PC-3 (cell line): ENCODE measurements around the gene ZFP3. TPM values are rescaled to one million over a fixed set of nuclear protein-coding genes. Genes with fewer than 3 reads are reported as not detected.
"Not testable (repeated sequence)": the region's sequence is repeated elsewhere in the genome, so short reads cannot be mapped to it uniquely, and the experiment has no call there.

Source experiments
- ATAC-seq: fragments of 200-7000 bp; cut with Tn5 transposase; 2 replicates; pipeline ENCODE4 v1.9.1; 2020; ENCODE audit warnings: mild to moderate bottlenecking, moderate library complexity
- BruUV-seq: library from RNA; stranded (reverse); fragments of 400-500 nt; replicated peaks from 2 replicates; lab custom pipeline; 2021; lab: Mats Ljungman, UMichigan
- CTCF ChIA-PET: fragments of 300-600 bp; sonication (Branson Sonifier 250); formaldehyde crosslinking; loops from one replicate; lab custom pipeline; 2022; ENCODE audit warnings: antibody characterized with exemption; lab: Charles Lee
- POLR2A ChIA-PET: fragments of 300-600 bp; sonication (Branson Sonifier 250); formaldehyde crosslinking; loops from one replicate; lab custom pipeline; 2022; ENCODE audit warnings: antibody characterized with exemption; ENCODE audit not compliant: unreplicated experiment; lab: Charles Lee
- DNase-seq: peaks from one replicate; pipeline ENCODE4 v3.0.0-alpha.2; 2015
- H2AFZ ChIP-seq: fragments of 300-600 bp; sonication (generic); 2 replicates; pipeline ENCODE4 v1.6.0; 2016; ENCODE audit warnings: antibody characterized with exemption, low read length
- H3F3A ChIP-seq: fragments of 300-600 bp; sonication (generic); one replicate; pipeline ENCODE4 v1.6.0; 2017; ENCODE audit warnings: antibody characterized with exemption, low read length, control low read depth, mild to moderate bottlenecking; ENCODE audit not compliant: unreplicated experiment
- H3K27ac ChIP-seq: fragments of 300-600 bp; sonication (generic); 2 replicates; pipeline ENCODE4 v1.5.1; 2016; ENCODE audit warnings: mild to moderate bottlenecking, low read length
- H3K27me3 ChIP-seq: fragments of 300-600 bp; sonication (generic); 2 replicates; pipeline ENCODE4 v1.6.1; 2016; ENCODE audit warnings: low read length, mixed read lengths
- H3K36me3 ChIP-seq: fragments of 300-600 bp; sonication (generic); 2 replicates; pipeline ENCODE4 v1.6.1; 2016; ENCODE audit warnings: low read depth, mixed run types, low read length, mixed read lengths
- H3K4me1 ChIP-seq: fragments of 300-600 bp; sonication (generic); 2 replicates; pipeline ENCODE4 v1.5.1; 2016; ENCODE audit warnings: low read length; ENCODE audit not compliant: insufficient read depth
- H3K4me2 ChIP-seq: fragments of 300-600 bp; sonication (generic); 2 replicates; pipeline ENCODE4 v1.6.0; 2016; ENCODE audit warnings: low read length
- H3K4me3 ChIP-seq: fragments of 300-600 bp; sonication (generic); 2 replicates; pipeline ENCODE4 v1.5.1; 2016; ENCODE audit warnings: mild to moderate bottlenecking, low read length, mixed read lengths
- H3K79me2 ChIP-seq: fragments of 300-600 bp; sonication (generic); 2 replicates; pipeline ENCODE4 v1.6.1; 2017; ENCODE audit warnings: low read length, mixed read lengths
- H3K9ac ChIP-seq: fragments of 300-600 bp; sonication (generic); 2 replicates; pipeline ENCODE4 v1.6.0; 2016; ENCODE audit warnings: mild to moderate bottlenecking, low read length
- H3K9me2 ChIP-seq: fragments of 300-600 bp; sonication (generic); replicated peaks from 2 replicates; pipeline ENCODE4 v1.6.1; 2016; ENCODE audit warnings: mixed run types, low read length, mixed read lengths
- H3K9me3 ChIP-seq: fragments of 300-600 bp; sonication (generic); 2 replicates; pipeline ENCODE4 v1.6.1; 2016; ENCODE audit warnings: low read length, mixed read lengths
- H4K20me1 ChIP-seq: fragments of 300-600 bp; sonication (generic); 2 replicates; pipeline ENCODE4 v1.6.1; 2016; ENCODE audit warnings: low read length, mixed read lengths
- EZH2 ChIP-seq: fragments of 300-600 bp; sonication (generic); IDR thresholded peaks from one replicate; pipeline ENCODE4 v1.6.1; 2017; ENCODE audit warnings: antibody characterized with exemption, mild to moderate bottlenecking, low read length; ENCODE audit not compliant: unreplicated experiment
- EZH2phosphoT487 ChIP-seq: fragments of 300-600 bp; sonication (generic); IDR thresholded peaks from 2 replicates; pipeline ENCODE4 v1.6.1; 2018; ENCODE audit warnings: mild to moderate bottlenecking, antibody characterized with exemption, low read length, borderline replicate concordance
- intact Hi-C: fragments of 100-400 bp; cut with micrococcal nuclease; formaldehyde crosslinking; loops from 2 replicates; pipeline ENCODE4 v1.9.0; 2023
- total RNA-seq: library from RNA; depleted of rRNA; stranded (reverse); fragments of >200 nt; gene quantifications from 2 replicates; pipeline ENCODE4 v1.2.3, GENCODE V29; 2014
- TF ChIP-seq, protein P1 (sequence below): fragments of 300-600 bp; sonication (generic); conservative IDR thresholded peaks from 2 replicates; pipeline ENCODE4 v1.5.1; 2017; ENCODE audit warnings: antibody characterized with exemption, low read depth, mild to moderate bottlenecking, low read length

Gene ZFP3
- total RNA-seq, 1 experiment from 2014 or later, result 0.84 TPM

DNA sequence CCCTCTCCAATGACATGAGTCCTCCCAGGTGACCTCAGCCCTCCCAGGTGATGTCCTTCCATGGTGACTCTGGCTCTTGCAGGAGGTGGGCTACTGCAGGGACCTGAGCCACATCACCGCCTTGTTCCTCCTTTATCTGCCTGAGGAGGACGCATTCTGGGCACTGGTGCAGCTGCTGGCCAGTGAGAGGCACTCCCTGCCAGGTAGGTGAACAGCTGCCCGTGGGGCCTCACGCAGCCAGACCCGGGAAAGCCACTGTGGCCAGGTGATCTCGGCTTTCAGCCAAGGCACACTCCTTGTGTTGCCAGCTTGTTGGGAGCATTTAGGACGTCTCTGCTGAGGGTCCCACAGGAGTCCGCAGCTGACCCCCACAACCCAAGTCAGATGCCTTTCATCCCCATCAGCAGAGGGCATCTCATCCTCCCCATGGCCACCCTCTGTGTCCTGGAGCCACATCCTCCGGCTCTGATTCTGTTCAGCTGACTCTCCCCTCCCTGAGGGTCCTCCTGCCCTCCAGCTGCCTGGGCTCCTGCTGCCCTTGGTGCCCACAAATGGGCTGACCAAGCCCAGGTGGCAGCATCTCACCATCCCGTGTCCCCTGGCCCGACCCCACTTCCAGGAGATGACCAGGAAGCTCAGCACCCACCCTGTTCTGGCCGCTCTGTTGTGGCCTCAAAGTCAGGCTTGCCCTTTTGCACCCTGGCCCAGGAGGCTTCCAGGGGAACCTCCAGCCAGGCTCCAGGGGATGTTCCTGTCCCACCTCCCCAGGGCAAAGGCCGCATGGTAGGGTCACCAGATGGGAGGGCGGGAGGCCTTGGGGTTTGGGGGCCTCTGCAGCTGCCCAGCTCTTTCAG, 57.7 kb downstream of the ZFP3 start:
- POLR2A ChIA-PET, result no interaction called here
- no peaks in the 10 kb centered on the region for H3F3A ChIP-seq
- H3K4me1 ChIP-seq, result no peaks in the 10 kb centered on the region
- no peak overlapping the region for H2AFZ ChIP-seq
- H3K27ac ChIP-seq, result no peak overlapping the region
- DNase-seq (no peak), ATAC-seq (no peak)
- no peak overlapping the region for H3K4me3 ChIP-seq
- H3K9ac ChIP-seq, result no peak overlapping the region
- no TSS peak for BruUV-seq
- no peak overlapping the region for H3K4me2 ChIP-seq
- no peaks in the 10 kb centered on the region for H4K20me1 ChIP-seq
- CTCF ChIA-PET, result no interaction called here
- no peaks in the 10 kb centered on the region for H3K9me3 ChIP-seq
- TF ChIP-seq, protein P1, sequence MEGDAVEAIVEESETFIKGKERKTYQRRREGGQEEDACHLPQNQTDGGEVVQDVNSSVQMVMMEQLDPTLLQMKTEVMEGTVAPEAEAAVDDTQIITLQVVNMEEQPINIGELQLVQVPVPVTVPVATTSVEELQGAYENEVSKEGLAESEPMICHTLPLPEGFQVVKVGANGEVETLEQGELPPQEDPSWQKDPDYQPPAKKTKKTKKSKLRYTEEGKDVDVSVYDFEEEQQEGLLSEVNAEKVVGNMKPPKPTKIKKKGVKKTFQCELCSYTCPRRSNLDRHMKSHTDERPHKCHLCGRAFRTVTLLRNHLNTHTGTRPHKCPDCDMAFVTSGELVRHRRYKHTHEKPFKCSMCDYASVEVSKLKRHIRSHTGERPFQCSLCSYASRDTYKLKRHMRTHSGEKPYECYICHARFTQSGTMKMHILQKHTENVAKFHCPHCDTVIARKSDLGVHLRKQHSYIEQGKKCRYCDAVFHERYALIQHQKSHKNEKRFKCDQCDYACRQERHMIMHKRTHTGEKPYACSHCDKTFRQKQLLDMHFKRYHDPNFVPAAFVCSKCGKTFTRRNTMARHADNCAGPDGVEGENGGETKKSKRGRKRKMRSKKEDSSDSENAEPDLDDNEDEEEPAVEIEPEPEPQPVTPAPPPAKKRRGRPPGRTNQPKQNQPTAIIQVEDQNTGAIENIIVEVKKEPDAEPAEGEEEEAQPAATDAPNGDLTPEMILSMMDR, result no peak
- TF ChIP-seq EZH2 (no peak), EZH2phosphoT487 (no peak)
- no peaks in the 10 kb centered on the region for H3K27me3 ChIP-seq
- no peaks in the 10 kb centered on the region for H3K36me3 ChIP-seq
- no peaks in the 10 kb centered on the region for H3K79me2 ChIP-seq
- intact Hi-C loops, result no loop called here
- no peaks in the 10 kb centered on the region for H3K9me2 ChIP-seq

DNA sequence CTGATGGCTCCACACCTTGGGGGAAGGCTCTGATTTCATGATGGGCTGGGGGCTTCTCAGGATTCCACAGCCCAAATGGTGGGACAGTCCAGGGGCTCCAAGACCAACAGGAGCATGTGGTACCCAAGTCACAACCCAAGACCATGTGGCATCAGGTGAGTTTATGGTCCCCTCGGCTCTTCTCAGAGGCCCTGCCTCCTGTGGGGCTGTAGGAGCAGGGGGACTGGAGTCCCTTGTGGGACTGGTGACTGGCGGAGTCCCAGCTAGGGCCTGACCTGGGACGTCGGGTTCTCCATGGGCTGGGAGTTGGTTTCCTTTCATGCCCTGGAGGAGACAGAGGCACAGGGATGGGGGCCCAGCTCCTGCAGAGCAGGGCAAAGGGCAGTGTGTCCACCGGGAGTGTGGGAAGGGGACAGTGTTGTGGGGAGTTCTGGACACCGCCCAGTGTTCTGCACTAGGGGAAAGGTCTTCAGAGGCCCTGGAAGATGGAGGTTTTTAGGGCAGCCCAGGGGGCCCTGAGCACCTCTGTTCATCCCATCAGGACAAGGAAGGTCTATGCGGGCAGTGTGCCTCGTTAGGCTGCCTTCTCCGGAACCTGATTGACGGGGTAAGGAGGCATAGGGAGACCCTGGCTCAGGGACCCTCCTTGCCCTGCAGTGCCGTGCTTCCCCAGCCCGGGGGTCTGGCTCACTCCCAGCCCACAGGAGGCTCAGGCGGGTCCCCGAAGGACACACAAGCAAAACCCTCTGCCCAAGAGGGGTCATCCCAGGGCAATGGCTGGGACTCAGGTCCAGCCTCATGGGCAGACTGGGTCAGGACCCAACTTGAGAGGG, 58.5 kb downstream of the ZFP3 start:
- H2AFZ ChIP-seq, intact Hi-C loops: not testable (repeated sequence)

DNA sequence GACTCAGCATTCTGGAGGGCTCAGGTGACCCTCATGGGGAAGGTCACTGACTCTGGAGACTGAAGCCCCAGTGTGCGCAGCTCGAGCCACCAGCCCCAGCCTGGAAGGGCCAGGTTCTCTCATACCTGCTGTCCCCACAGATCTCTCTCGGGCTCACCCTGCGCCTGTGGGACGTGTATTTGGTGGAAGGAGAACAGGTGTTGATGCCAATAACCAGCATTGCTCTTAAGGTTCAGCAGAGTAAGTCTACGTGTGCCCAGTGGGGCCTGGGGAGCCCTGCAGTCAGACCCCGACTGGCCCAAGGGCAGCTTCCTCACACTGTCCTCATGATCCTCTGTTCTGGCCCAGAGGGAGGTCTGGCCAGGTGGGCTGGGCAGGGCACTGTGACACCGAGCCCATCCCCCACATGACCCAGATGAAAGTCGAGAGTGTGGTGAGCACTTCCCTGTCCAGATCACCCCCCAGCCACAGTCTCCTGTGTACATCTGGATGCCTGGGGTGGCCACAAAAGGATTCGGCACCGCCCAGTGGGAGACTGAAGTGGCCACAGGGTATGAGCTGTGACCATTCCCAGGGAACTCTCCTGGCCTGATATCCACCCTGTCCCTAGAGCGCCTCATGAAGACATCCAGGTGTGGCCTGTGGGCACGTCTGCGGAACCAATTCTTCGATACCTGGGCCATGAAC, 59.4 kb downstream of the ZFP3 start:
- CTCF ChIA-PET, H3F3A ChIP-seq, DNase-seq, H3K9me2 ChIP-seq, BruUV-seq, H3K4me3 ChIP-seq, H3K79me2 ChIP-seq, H3K27ac ChIP-seq, POLR2A ChIA-PET, H3K4me2 ChIP-seq, H3K9ac ChIP-seq, ATAC-seq, H2AFZ ChIP-seq, H4K20me1 ChIP-seq, H3K36me3 ChIP-seq, H3K9me3 ChIP-seq, intact Hi-C loops, H3K4me1 ChIP-seq, H3K27me3 ChIP-seq: not testable (repeated sequence)

More for the DNA sequence above, 58.5 kb downstream of the ZFP3 start:
- H3F3A ChIP-seq, H3K27me3 ChIP-seq, DNase-seq, H3K4me3 ChIP-seq, BruUV-seq, H3K9me2 ChIP-seq, H3K4me1 ChIP-seq, H3K4me2 ChIP-seq, POLR2A ChIA-PET, H4K20me1 ChIP-seq, H3K9me3 ChIP-seq, H3K9ac ChIP-seq, H3K36me3 ChIP-seq, CTCF ChIA-PET, H3K79me2 ChIP-seq, ATAC-seq, H3K27ac ChIP-seq: not testable (repeated sequence)

DNA sequence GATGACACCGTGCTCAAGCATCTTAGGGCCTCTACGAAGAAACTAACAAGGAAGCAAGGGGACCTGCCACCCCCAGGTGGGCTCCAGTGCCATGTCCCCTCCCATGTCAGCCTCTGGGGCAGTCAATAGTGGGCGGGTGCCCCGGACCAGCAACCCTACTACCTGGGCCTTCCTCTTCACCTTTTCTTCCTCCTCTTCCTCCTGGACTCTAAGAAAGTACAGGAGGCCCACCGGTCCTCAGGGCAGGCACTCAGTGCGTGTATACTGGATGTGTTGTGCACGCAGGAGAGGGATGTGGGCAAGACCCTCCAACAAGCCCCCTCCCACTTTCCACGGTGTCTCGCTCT, 59.9 kb downstream of the ZFP3 start:
- DNase-seq, H3K9ac ChIP-seq, H2AFZ ChIP-seq, H3F3A ChIP-seq, H3K27me3 ChIP-seq, H3K36me3 ChIP-seq, H3K27ac ChIP-seq, H3K9me2 ChIP-seq, CTCF ChIA-PET, ATAC-seq, H3K9me3 ChIP-seq, H3K4me2 ChIP-seq, BruUV-seq, H3K79me2 ChIP-seq, intact Hi-C loops, H4K20me1 ChIP-seq, POLR2A ChIA-PET, H3K4me3 ChIP-seq, H3K4me1 ChIP-seq: not testable (repeated sequence)
